Mucosa of stomach (tissue), 1 donor: Measurements from ENCODE around the gene PAXIP1.
"Not testable (repeated sequence)": the region's sequence is repeated elsewhere in the genome, so short reads cannot be mapped to it uniquely, and the experiment has no call there.

Experiments used
- H3K27me3 ChIP-seq: one replicate; pipeline ENCODE4 v1.7.0; 2013; ENCODE audit warnings: mild to moderate bottlenecking, low read length; ENCODE audit not compliant: control insufficient read depth, insufficient read depth
- H3K36me3 ChIP-seq: one replicate; pipeline ENCODE4 v1.7.0; 2013; ENCODE audit warnings: low read length; ENCODE audit not compliant: control insufficient read depth, insufficient read depth
- H3K4me1 ChIP-seq: one replicate; pipeline ENCODE4 v1.7.0; 2013; ENCODE audit warnings: mild to moderate bottlenecking, low read length; ENCODE audit not compliant: control insufficient read depth, insufficient read depth
- H3K4me3 ChIP-seq: one replicate; pipeline ENCODE4 v1.7.0; 2013; ENCODE audit warnings: low read length
- H3K9ac ChIP-seq: one replicate; pipeline ENCODE4 v1.7.0; 2013; ENCODE audit warnings: mild to moderate bottlenecking, low read length, moderate library complexity
- H3K9me3 ChIP-seq: one replicate; pipeline ENCODE4 v1.7.0; 2013; ENCODE audit warnings: mild to moderate bottlenecking, low read length, moderate library complexity; ENCODE audit not compliant: control insufficient read depth
- donor health status: Pancreatic carcinoma.

The PAXIP1 gene

GRCh38 chr7:154929006-154929726 is 73.8 kb downstream of the PAXIP1 start:
- H3K9ac ChIP-seq, result peak overlapping the region; percentile 80
- H3K4me3 ChIP-seq, result peak overlapping the region; percentile 85
- no peaks in the 10 kb centered on the region for H3K9me3 ChIP-seq

GRCh38 chr7:154928136-154929005 is 74.6 kb downstream of the PAXIP1 start:
- no peaks in the 10 kb centered on the region for H3K36me3 ChIP-seq
- peaks cover 11% of the 10 kb centered on the region for H3K4me1 ChIP-seq
- H3K4me3 ChIP-seq, result peak overlapping the region; percentile 85
- H3K9me3 ChIP-seq, result no peaks in the 10 kb centered on the region
- H3K9ac ChIP-seq, result peak overlapping the region; percentile 80
- H3K27me3 ChIP-seq, result no peaks in the 10 kb centered on the region

More at GRCh38 chr7:154929006-154929726, 73.8 kb downstream of the PAXIP1 start:
- H3K4me1 ChIP-seq, result peaks cover 11% of the 10 kb centered on the region
- no peaks in the 10 kb centered on the region for H3K27me3 ChIP-seq
- no peaks in the 10 kb centered on the region for H3K36me3 ChIP-seq

GRCh38 chr7:154927624-154928125 is 75.2 kb downstream of the PAXIP1 start:
- Histone ChIP-seq H3K36me3 (no peaks in the 10 kb centered on the region), H3K9me3 (no peaks in the 10 kb centered on the region), H3K9ac (peak overlapping the region; percentile 80), H3K4me3 (peak overlapping the region; percentile 85), H3K27me3 (peaks cover 4% of the 10 kb centered on the region), H3K4me1 (peaks cover 11% of the 10 kb centered on the region)

- not testable (repeated sequence) for H3K9ac ChIP-seq, H3K9me3 ChIP-seq, H3K4me3 ChIP-seq, H3K4me1 ChIP-seq, H3K36me3 ChIP-seq, H3K27me3 ChIP-seq
These were observed 80.5 kb downstream of the PAXIP1 start for GRCh38 chr7:154922472-154922871.

GRCh38 chr7:154919344-154920225 is 83.3 kb downstream of the PAXIP1 start:
- H3K36me3 ChIP-seq, result no peaks in the 10 kb centered on the region
- H3K4me1 ChIP-seq, result no peaks in the 10 kb centered on the region
- no peaks in the 10 kb centered on the region for H3K9me3 ChIP-seq
- H3K27me3 ChIP-seq, result peaks cover 6% of the 10 kb centered on the region
- H3K9ac ChIP-seq, result no peak overlapping the region
- no peak overlapping the region for H3K4me3 ChIP-seq

GRCh38 chr7:154918741-154919140 is 84.2 kb downstream of the PAXIP1 start:
- H3K4me1 ChIP-seq, result peaks cover 5% of the 10 kb centered on the region
- H3K9me3 ChIP-seq, result no peaks in the 10 kb centered on the region
- peaks cover 12% of the 10 kb centered on the region for H3K27me3 ChIP-seq
- H3K9ac ChIP-seq, result no peak overlapping the region
- H3K4me3 ChIP-seq, result no peak overlapping the region
- no peaks in the 10 kb centered on the region for H3K36me3 ChIP-seq

GRCh38 chr7:154918266-154918665 is 84.7 kb downstream of the PAXIP1 start:
- H3K4me1 ChIP-seq, result peaks cover 5% of the 10 kb centered on the region
- H3K4me3 ChIP-seq, result no peak overlapping the region
- H3K36me3 ChIP-seq, result no peaks in the 10 kb centered on the region
- peaks cover 11% of the 10 kb centered on the region for H3K27me3 ChIP-seq
- no peak overlapping the region for H3K9ac ChIP-seq
- H3K9me3 ChIP-seq, result no peaks in the 10 kb centered on the region

GRCh38 chr7:154917808-154918160 is 85.1 kb downstream of the PAXIP1 start:
- Histone ChIP-seq H3K9me3 (no peaks in the 10 kb centered on the region), H3K9ac (no peak overlapping the region), H3K4me3 (no peak overlapping the region), H3K4me1 (peaks cover 5% of the 10 kb centered on the region), H3K36me3 (no peaks in the 10 kb centered on the region), H3K27me3 (peaks cover 9% of the 10 kb centered on the region)

GRCh38 chr7:154916856-154917807 is 85.8 kb downstream of the PAXIP1 start:
- H3K9ac ChIP-seq, result no peak overlapping the region
- H3K9me3 ChIP-seq, result no peaks in the 10 kb centered on the region
- H3K4me1 ChIP-seq, result peaks cover 5% of the 10 kb centered on the region
- H3K4me3 ChIP-seq, result no peak overlapping the region
- H3K27me3 ChIP-seq, result peaks cover 9% of the 10 kb centered on the region
- no peaks in the 10 kb centered on the region for H3K36me3 ChIP-seq

- H3K36me3 ChIP-seq, result no peaks in the 10 kb centered on the region
- no peaks in the 10 kb centered on the region for H3K9me3 ChIP-seq
- peaks cover 9% of the 10 kb centered on the region for H3K27me3 ChIP-seq
- H3K4me3 ChIP-seq, result no peak overlapping the region
- no peak overlapping the region for H3K9ac ChIP-seq
- peaks cover 5% of the 10 kb centered on the region for H3K4me1 ChIP-seq
These were observed 86.5 kb downstream of the PAXIP1 start for GRCh38 chr7:154916381-154916780.

GRCh38 chr7:154915600-154915999 is 87.3 kb downstream of the PAXIP1 start:
- no peaks in the 10 kb centered on the region for H3K36me3 ChIP-seq
- H3K9ac ChIP-seq, result no peak overlapping the region
- H3K27me3 ChIP-seq, result peaks cover 9% of the 10 kb centered on the region
- H3K4me3 ChIP-seq, result no peak overlapping the region
- peaks cover 5% of the 10 kb centered on the region for H3K4me1 ChIP-seq
- no peaks in the 10 kb centered on the region for H3K9me3 ChIP-seq
